Osteoblast (primary cell): ENCODE measurements around the gene FBXW4. TPM values are rescaled to one million over a fixed set of nuclear protein-coding genes. Genes with fewer than 3 reads are reported as not detected.

Source experiments
- DNase-seq: peaks from one replicate; pipeline ENCODE4 v3.0.0; 2011; ENCODE audit warnings: low spot score, mixed read lengths; ENCODE audit not compliant: insufficient read length; ENCODE audit errors: missing footprints
- H2AFZ ChIP-seq: 2 replicates; pipeline ENCODE4 v1.6.0; 2011; ENCODE audit warnings: mild to moderate bottlenecking, low read length
- H3K27ac ChIP-seq: 2 replicates; pipeline ENCODE4 v1.5.1; 2011; ENCODE audit warnings: mild to moderate bottlenecking, low read depth, low read length, moderate library complexity
- H3K27me3 ChIP-seq: 2 replicates; pipeline ENCODE4 v1.6.0; 2012; ENCODE audit warnings: mild to moderate bottlenecking, control low read depth, inconsistent platforms, low read length, moderate library complexity; ENCODE audit not compliant: insufficient read depth
- H3K36me3 ChIP-seq: 2 replicates; pipeline ENCODE4 v1.5.1; 2011; ENCODE audit warnings: mild to moderate bottlenecking, low read length, control low read depth, moderate library complexity; ENCODE audit not compliant: insufficient read depth
- H3K4me1 ChIP-seq: 2 replicates; pipeline ENCODE4 v1.5.1; 2011; ENCODE audit warnings: mild to moderate bottlenecking, low read length, control low read depth, moderate library complexity; ENCODE audit not compliant: insufficient read depth
- H3K4me2 ChIP-seq: 2 replicates; pipeline ENCODE4 v1.6.0; 2011; ENCODE audit warnings: mild to moderate bottlenecking, low read length; ENCODE audit not compliant: insufficient read depth
- H3K4me3 ChIP-seq: fragments of 200-600 bp; sonication (generic); 3 replicates; pipeline ENCODE4 v1.5.1; 2012; ENCODE audit warnings: mild to moderate bottlenecking, low read length, inconsistent platforms; ENCODE audit not compliant: insufficient read depth
- H3K79me2 ChIP-seq: 2 replicates; pipeline ENCODE4 v1.6.0; 2012; ENCODE audit warnings: mild to moderate bottlenecking, low read length, control low read depth, inconsistent platforms; ENCODE audit not compliant: insufficient read depth
- H3K9me3 ChIP-seq: 2 replicates; pipeline ENCODE4 v1.5.1; 2011; ENCODE audit warnings: low read depth, low read length, control low read depth
- H4K20me1 ChIP-seq: 2 replicates; pipeline ENCODE4 v1.6.0; 2012; ENCODE audit warnings: mild to moderate bottlenecking, low read length, control low read depth; ENCODE audit not compliant: insufficient read depth
- total RNA-seq: library from RNA; depleted of rRNA; stranded (reverse); fragments of >200 nt; gene quantifications from 2 replicates; pipeline ENCODE4 v1.2.3, GENCODE V29; 2012
- TF ChIP-seq, protein P1 (sequence below): IDR thresholded peaks from 2 replicates; pipeline ENCODE4 v1.5.1; 2011; ENCODE audit warnings: mild to moderate bottlenecking, low read depth, low read length, moderate library complexity; ENCODE audit errors: extremely low read depth

Gene FBXW4
- total RNA-seq, 1 donor: 40.2 TPM

- no peak overlapping the region for H3K27ac ChIP-seq
- TF ChIP-seq, protein P1, sequence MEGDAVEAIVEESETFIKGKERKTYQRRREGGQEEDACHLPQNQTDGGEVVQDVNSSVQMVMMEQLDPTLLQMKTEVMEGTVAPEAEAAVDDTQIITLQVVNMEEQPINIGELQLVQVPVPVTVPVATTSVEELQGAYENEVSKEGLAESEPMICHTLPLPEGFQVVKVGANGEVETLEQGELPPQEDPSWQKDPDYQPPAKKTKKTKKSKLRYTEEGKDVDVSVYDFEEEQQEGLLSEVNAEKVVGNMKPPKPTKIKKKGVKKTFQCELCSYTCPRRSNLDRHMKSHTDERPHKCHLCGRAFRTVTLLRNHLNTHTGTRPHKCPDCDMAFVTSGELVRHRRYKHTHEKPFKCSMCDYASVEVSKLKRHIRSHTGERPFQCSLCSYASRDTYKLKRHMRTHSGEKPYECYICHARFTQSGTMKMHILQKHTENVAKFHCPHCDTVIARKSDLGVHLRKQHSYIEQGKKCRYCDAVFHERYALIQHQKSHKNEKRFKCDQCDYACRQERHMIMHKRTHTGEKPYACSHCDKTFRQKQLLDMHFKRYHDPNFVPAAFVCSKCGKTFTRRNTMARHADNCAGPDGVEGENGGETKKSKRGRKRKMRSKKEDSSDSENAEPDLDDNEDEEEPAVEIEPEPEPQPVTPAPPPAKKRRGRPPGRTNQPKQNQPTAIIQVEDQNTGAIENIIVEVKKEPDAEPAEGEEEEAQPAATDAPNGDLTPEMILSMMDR: no peak
- H3K4me1 ChIP-seq: no peaks in the 10 kb centered on the region
- no peaks in the 10 kb centered on the region for H4K20me1 ChIP-seq
- H3K36me3 ChIP-seq: no peaks in the 10 kb centered on the region
- H2AFZ ChIP-seq: no peak overlapping the region
- DNase-seq: no peak
- no peak overlapping the region for H3K4me3 ChIP-seq
- H3K4me2 ChIP-seq: no peak overlapping the region
- peaks cover 26% of the 10 kb centered on the region for H3K27me3 ChIP-seq
- no peaks in the 10 kb centered on the region for H3K79me2 ChIP-seq
- no peaks in the 10 kb centered on the region for H3K9me3 ChIP-seq
Measured at GRCh38 chr10:101723176-101723575, 28.2 kb upstream of the FBXW4 start.

GRCh38 chr10:101721806-101722205 is 26.8 kb upstream of the FBXW4 start:
- no peaks in the 10 kb centered on the region for H3K79me2 ChIP-seq
- no peaks in the 10 kb centered on the region for H3K4me1 ChIP-seq
- H3K4me3 ChIP-seq: no peak overlapping the region
- peaks cover 24% of the 10 kb centered on the region for H3K27me3 ChIP-seq
- TF ChIP-seq, protein P1: no peak
- no peaks in the 10 kb centered on the region for H4K20me1 ChIP-seq
- H3K4me2 ChIP-seq: no peak overlapping the region
- no peak overlapping the region for H3K27ac ChIP-seq
- no peak overlapping the region for H2AFZ ChIP-seq
- no peaks in the 10 kb centered on the region for H3K9me3 ChIP-seq
- no peak for DNase-seq
- no peaks in the 10 kb centered on the region for H3K36me3 ChIP-seq

DNA sequence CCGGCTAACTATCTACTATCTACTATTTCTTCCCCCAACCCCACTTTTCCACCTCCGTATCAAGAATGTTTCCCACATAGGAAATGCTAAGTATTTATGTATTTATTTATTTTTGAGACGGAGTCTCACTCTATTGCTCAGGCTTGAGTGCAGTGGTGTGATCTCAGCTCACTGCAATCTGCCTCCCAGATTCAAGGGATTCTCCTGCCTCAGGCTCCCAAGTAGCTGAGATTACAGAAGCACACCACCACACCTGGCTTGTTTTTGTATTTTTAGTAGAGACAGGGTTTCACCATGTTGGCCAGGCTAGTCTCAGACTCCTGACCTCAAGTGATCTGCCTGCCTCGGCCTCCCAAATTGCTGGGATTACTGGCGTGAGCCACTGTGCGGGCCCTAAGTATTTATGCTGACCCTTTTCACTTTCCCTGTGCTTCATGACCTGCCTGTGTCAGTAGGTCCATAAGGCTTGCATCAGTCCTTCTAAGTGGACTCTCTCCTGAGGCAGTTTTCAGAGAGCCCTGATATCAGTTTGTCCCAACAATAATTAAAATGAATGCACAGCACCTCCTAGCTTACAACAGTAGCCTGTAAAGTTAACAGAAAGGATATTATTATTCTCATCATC is 25.7 kb upstream of the FBXW4 start:
- no peak for DNase-seq
- H3K36me3 ChIP-seq: no peaks in the 10 kb centered on the region
- no peaks in the 10 kb centered on the region for H3K9me3 ChIP-seq
- H3K4me1 ChIP-seq: no peaks in the 10 kb centered on the region
- H3K27ac ChIP-seq: no peak overlapping the region
- no peaks in the 10 kb centered on the region for H3K79me2 ChIP-seq
- TF ChIP-seq, protein P1: no peak
- no peak overlapping the region for H3K4me2 ChIP-seq
- H4K20me1 ChIP-seq: no peaks in the 10 kb centered on the region
- H3K4me3 ChIP-seq: no peak overlapping the region
- no peak overlapping the region for H2AFZ ChIP-seq
- H3K27me3 ChIP-seq: peaks cover 21% of the 10 kb centered on the region

GRCh38 chr10:101718690-101719275 is 23.8 kb upstream of the FBXW4 start:
- H4K20me1 ChIP-seq: no peaks in the 10 kb centered on the region
- TF ChIP-seq, protein P1: no peak

More at GRCh38 chr10:101718690-101719275, 23.8 kb upstream of the FBXW4 start:
- Histone ChIP-seq H3K79me2 (no peaks in the 10 kb centered on the region), H3K27me3 (peaks cover 16% of the 10 kb centered on the region), H3K9me3 (no peaks in the 10 kb centered on the region), H3K27ac (no peak overlapping the region), H2AFZ (no peak overlapping the region), H3K4me2 (no peak overlapping the region), H3K4me1 (no peaks in the 10 kb centered on the region), H3K36me3 (no peaks in the 10 kb centered on the region), H3K4me3 (no peak overlapping the region)
- DNase-seq: no peak
